Activated naive CD4-positive, alpha-beta T cell treated with anti-CD3 and anti-CD28 coated beads, Interleukin-2, amount 50 U/mL, for 72 hours (primary cell): ENCODE measurements around the gene SLC22A1. TPM values are rescaled to one million over a fixed set of nuclear protein-coding genes. Genes with fewer than 3 reads are reported as not detected.
A peak's percentile ranks its signal among the peaks of the same experiment; 100 is the strongest.

Experiments
- ATAC-seq, 2 donors: fragments of 150-1000 bp; cut with Tn5 transposase; 2 replicates each; pipeline ENCODE4 v1.10.0; 2021; ENCODE audit warnings: mild to moderate bottlenecking in 2 of 2, moderate library complexity in 2 of 2
- DNase-seq, 2 donors: peaks; one replicate each; pipeline ENCODE4 v3.0.0; 2021 to 2022; ENCODE audit warnings: low spot score in 2 of 2
- H3K27ac Mint-ChIP-seq, 2 donors: one replicate each; pipeline ENCODE4 v1.8.0; 2022; ENCODE audit warnings: mild to moderate bottlenecking in 2 of 2, mixed read lengths in 2 of 2
- H3K36me3 Mint-ChIP-seq, 2 donors: one replicate each; pipeline ENCODE4 v1.8.0; 2022; ENCODE audit warnings: mixed read lengths in 2 of 2
- H3K9me3 Mint-ChIP-seq, 2 donors: one replicate each; pipeline ENCODE4 v1.8.0; 2022; ENCODE audit warnings: mixed read lengths in 2 of 2
- total RNA-seq, 2 donors: library from RNA; stranded (reverse); gene quantifications; one replicate each; pipeline ENCODE4 v1.2.3, GENCODE V29; 2022

Gene SLC22A1
- 1 to 10 TPM in 1 of 2 donors, not detected in 1; 1.2 TPM for total RNA-seq

DNA sequence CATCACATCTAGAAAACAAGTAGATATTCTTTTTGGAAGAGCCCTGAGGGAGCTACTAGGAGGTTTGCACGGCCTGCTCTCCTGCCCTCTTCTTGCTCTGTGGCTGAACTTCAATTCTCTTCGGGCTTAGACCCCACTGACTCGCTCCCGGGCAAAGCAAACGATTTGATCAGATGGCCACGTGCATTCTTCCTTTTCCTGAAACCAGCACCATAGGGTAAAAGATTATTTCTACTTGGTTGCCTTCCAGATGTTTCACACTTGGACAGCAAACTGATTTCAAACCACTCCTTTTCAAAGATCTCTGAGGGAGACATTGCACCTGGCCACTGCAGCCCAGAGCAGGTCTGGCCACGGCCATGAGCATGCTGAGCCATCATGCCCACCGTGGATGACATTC is at the start of gene SLC22A1:
SLC22A1 (plus strand) TSS at position 258 of the 400 bp plus-strand sequence; CDS start at position 379, 121 bp downstream.
- Mint-ChIP-seq H3K9me3 (peaks cover 4 to 5% of the 10 kb centered on the region in 2 donors), H3K36me3 (peaks cover 5 to 8% of the 10 kb centered on the region in 2 donors), H3K27ac (peak within 1 kb of the TSS in 1 of 2 donors; percentile 36)
- ATAC-seq (no peak), DNase-seq (no peak)

- no peak for DNase-seq
- Mint-ChIP-seq H3K9me3 (no peaks in the 10 kb centered on the region), H3K27ac (no peak overlapping the region), H3K36me3 (peaks cover 34 to 44% of the 10 kb centered on the region in 2 donors)
- ATAC-seq, result no peak
Measured at GRCh38 chr6:160073272-160073671, 48.3 kb upstream of the SLC22A1 start.

- no peaks in the 10 kb centered on the region for H3K9me3 Mint-ChIP-seq
- DNase-seq (no peak), ATAC-seq (peak in 1 of 2 donors; percentile 75)
- peaks cover 26 to 31% of the 10 kb centered on the region in 2 donors for H3K36me3 Mint-ChIP-seq
- H3K27ac Mint-ChIP-seq, result peak overlapping the region; percentile 23 to 26
Measured at GRCh38 chr6:160076009-160076408, 45.6 kb upstream of the SLC22A1 start.

- ATAC-seq (no peak), DNase-seq (no peak)
- peaks cover 25 to 26% of the 10 kb centered on the region in 2 donors for H3K36me3 Mint-ChIP-seq
- peak overlapping the region; percentile 7 to 23 for H3K27ac Mint-ChIP-seq
- no peaks in the 10 kb centered on the region for H3K9me3 Mint-ChIP-seq
Measured at GRCh38 chr6:160077024-160077423, 44.6 kb upstream of the SLC22A1 start.

- H3K27ac Mint-ChIP-seq, result no peak overlapping the region
- ATAC-seq (no peak), DNase-seq (no peak)
- peaks cover 23 to 25% of the 10 kb centered on the region in 2 donors for H3K36me3 Mint-ChIP-seq
- no peaks in the 10 kb centered on the region for H3K9me3 Mint-ChIP-seq
Measured at GRCh38 chr6:160077526-160077925, 44.1 kb upstream of the SLC22A1 start.

DNA sequence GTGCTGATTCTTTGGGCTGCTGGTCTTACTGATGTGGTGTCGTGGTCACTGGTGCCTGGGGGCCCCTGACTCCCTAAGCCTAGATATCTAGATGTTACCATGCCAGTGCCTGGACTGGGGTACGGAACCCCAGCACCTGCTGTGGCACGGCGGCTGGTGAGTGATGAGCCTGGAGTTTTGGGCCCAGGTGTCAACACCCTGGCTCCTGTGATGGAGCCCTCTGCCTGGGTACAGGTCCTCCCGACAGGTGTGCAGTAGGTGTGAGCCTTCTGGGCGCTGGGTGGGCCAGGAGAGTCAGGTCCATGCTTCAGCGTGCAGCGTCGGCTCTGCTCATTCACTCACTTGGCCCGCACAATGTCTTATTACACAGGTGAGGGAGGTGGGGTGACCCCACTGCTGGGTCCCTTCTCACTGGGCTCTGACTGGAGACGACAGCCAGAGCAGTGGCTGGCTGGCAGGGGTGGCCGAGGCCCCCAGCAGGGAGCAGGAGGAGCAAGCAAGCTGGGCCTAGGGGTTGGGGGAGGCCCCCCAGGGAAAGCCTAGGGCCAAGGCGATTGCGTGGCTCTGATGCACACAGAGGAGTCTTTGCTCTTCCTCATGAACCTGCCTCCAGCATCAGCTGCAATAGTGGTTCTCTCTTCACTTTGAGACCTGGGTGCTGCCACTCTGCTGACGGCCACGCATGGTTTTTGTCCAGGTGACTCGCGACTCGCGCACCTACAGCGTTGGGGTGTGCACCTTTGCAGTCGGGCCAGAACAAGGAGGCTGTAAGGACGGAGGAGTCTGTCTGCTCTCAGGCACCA is 42.5 kb upstream of the SLC22A1 start:
- peaks cover 12 to 13% of the 10 kb centered on the region in 2 donors for H3K36me3 Mint-ChIP-seq

GRCh38 chr6:160079686-160080043 is 42.0 kb upstream of the SLC22A1 start:
- Mint-ChIP-seq H3K9me3 (no peaks in the 10 kb centered on the region), H3K36me3 (peaks cover 12 to 13% of the 10 kb centered on the region in 2 donors), H3K27ac (no peak overlapping the region)
- ATAC-seq (no peak), DNase-seq (no peak)

More for the DNA sequence above, 42.5 kb upstream of the SLC22A1 start:
- no peak for DNase-seq
- no peak for ATAC-seq
- peak overlapping the region in 1 of 2 donors; percentile 19 for H3K27ac Mint-ChIP-seq
- no peaks in the 10 kb centered on the region for H3K9me3 Mint-ChIP-seq

DNA sequence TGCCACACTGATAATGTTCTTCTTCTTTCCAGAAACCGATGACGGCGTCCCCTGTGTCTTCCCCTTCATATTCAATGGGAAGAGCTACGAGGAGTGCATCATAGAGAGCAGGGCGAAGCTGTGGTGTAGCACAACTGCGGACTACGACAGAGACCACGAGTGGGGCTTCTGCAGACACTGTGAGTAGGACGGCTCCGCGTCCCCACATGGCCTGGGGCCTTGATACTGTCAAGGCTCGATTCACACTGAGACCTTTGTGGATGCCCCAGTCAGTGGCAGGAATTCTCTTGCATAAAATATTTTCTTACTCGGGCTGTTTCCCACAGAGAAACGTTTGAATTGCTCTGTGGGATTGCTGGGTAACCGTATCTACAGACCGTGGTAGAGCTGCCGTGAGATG is 41.5 kb upstream of the SLC22A1 start:
- Mint-ChIP-seq H3K27ac (no peak overlapping the region), H3K9me3 (no peaks in the 10 kb centered on the region), H3K36me3 (peaks cover 12 to 16% of the 10 kb centered on the region in 2 donors)
- DNase-seq (no peak), ATAC-seq (no peak)

DNA sequence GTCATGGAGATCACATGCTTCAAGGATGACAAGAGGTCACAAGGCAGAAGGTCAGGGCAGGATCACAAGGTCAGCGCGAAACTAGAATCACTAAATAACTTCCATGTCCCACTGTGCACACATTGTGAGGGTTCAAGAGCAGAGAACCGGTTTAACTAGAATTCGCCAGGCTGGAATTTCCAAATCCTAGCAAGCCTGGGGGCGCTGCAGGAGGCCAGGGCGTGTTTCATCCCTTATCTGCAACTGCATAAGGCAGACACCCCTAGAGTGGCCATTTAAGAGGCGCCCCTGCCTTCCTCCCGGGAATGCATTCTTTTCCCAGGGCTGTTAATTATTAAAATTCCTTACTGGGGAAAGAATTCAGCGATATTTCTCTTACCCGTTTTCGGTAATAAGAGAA is 40.2 kb upstream of the SLC22A1 start:
- no peaks in the 10 kb centered on the region for H3K9me3 Mint-ChIP-seq
- H3K36me3 Mint-ChIP-seq, result peaks cover 12 to 27% of the 10 kb centered on the region in 2 donors
- no peak for DNase-seq
- ATAC-seq, result no peak
- H3K27ac Mint-ChIP-seq, result peak overlapping the region; percentile 16 to 33

DNA sequence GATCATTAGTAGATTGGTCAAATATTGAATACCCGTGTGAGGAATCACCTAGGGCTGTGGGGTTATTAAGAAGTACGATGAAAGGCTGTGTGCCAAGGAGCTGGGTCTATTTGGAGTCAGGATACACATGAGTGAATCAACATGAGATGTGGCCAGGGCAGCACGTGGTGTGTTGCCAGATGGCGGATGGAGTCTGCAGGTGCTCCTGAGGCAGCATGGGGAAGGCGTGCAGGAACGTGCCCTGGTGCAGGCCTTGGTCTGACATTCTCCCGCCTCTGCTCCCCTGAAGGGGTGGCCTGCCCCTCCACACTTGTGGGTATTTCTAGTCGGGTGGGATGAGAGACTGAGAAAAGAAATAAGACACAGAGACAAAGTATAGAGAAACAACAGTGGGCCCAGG is 39.0 kb upstream of the SLC22A1 start:
- DNase-seq, result no peak
- ATAC-seq, result no peak
- H3K27ac Mint-ChIP-seq, result peak overlapping the region; percentile 17 to 89
- peaks cover 12 to 24% of the 10 kb centered on the region in 2 donors for H3K36me3 Mint-ChIP-seq
- no peaks in the 10 kb centered on the region for H3K9me3 Mint-ChIP-seq

DNA sequence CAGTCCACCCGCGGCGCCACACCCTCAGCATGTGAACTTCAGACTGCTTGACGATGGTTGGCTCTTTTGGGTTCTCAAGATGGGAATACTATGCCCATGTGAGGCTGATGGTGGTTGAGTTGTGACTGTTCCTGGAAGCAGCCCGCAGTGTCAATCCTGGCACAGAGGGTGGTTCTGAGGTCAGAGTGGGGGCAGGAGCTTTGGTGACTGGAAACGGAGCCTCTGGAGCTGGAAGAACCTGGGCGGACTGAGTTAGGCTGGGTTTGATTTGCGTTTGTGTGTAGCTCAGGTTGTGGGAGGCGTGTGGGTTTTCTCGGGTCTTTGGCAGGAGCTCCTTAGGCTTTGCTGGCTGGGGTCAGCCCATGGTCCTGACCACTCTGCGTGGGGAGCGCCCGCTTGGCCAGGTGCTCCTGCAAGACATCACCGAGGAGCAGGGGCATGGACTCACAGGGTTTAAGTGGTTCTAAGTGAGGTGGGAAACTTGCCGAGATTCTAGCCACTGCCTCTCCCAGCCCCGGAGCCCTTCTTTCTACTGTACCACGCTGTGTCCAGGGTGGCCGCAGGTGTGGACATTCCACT is 37.3 kb upstream of the SLC22A1 start:
- peak in 1 of 2 donors; percentile 7 for ATAC-seq
- peaks cover 17 to 24% of the 10 kb centered on the region in 2 donors for H3K36me3 Mint-ChIP-seq
- peak overlapping the region in 1 of 2 donors; percentile 72 for H3K27ac Mint-ChIP-seq

GRCh38 chr6:160085226-160085625 is 36.4 kb upstream of the SLC22A1 start:
- ATAC-seq, result no peak

More for the DNA sequence above, 37.3 kb upstream of the SLC22A1 start:
- H3K9me3 Mint-ChIP-seq, result no peaks in the 10 kb centered on the region
- DNase-seq, result no peak

DNA sequence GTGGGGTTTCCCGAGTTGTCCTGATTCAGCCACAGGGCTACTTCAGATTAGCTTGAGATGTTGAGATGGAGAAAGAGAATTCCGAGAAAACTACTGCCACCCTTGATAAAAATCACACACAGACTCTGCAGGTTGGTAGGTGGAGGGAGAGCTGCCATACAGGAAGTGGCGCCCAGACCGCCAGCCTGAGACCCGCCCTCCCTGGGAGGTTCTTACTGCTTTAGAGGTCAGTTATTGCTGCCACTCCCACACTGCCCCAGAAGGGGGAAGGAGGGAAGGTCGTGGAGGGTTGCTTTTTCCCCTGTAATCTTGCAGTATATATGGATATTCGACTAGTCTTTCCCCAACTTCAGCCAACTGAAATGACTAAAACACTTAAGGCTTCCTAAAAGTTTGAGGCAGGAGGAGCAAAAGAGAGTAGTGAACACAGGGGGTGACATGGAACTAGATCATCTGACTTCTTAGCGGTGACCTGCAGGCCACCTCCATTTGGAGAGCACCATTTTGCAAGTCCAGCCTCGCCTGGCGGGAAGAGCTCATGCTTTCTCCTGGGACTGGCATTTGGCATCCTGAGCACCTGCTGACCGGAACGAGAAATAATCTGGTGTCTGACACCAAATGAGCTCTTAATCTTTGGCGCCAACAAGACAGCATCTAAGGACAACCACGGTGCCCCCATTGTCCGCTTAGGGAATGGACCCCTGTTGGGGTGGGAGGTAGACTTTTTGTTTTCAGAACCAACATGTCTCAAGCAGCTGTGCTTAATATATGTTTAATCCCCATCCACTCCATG is 35.7 kb upstream of the SLC22A1 start:
- Mint-ChIP-seq H3K9me3 (no peaks in the 10 kb centered on the region), H3K27ac (peak overlapping the region in 1 of 2 donors; percentile 83), H3K36me3 (peaks cover 15 to 24% of the 10 kb centered on the region in 2 donors)
- DNase-seq, result no peak
- ATAC-seq, result no peak

More at GRCh38 chr6:160085226-160085625, 36.4 kb upstream of the SLC22A1 start:
- Mint-ChIP-seq H3K9me3 (no peaks in the 10 kb centered on the region), H3K27ac (peak overlapping the region in 1 of 2 donors; percentile 53), H3K36me3 (peaks cover 19 to 24% of the 10 kb centered on the region in 2 donors)
- no peak for DNase-seq

- no peak for DNase-seq
- no peak for ATAC-seq
- Mint-ChIP-seq H3K27ac (peak overlapping the region in 1 of 2 donors; percentile 41), H3K36me3 (peaks cover 15 to 24% of the 10 kb centered on the region in 2 donors), H3K9me3 (no peaks in the 10 kb centered on the region)
Measured at GRCh38 chr6:160086754-160087153, 34.9 kb upstream of the SLC22A1 start.

DNA sequence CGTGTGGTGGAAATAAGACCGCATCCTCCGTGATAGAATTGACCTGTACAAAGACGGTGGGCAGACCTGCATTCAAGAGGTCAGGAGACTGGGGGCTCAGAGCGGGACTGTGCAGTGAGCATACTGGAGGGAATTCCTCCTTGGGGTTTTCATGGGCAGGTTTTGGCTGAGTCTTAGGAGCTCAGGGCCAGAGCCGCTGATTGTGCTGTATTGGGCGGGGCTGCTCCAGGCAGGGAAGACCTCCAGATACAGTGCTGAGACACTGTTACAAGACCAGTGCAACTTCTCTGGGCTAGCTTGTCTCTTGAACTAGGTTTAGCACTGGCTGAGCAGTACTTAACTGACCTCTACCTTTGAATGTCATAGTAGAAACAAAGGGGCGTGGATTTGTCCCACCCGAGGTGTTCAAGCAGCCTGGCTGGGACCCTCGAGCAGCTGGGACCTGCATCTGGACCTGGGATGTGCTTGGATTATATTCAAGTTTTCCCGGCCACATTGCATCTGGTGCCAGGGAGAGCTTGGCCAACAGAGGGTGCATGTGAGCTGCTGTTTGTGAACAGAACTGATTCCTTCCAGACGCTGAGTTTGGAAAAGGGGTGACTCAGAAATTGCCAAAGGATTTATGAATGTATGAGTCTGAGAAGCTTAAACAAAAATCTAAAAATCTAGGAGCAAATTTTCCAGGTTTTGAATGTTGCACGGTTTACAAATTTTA is 33.4 kb upstream of the SLC22A1 start:
- peak overlapping the region; percentile 25 to 41 for H3K27ac Mint-ChIP-seq
- ATAC-seq (no peak), DNase-seq (no peak)
- no peaks in the 10 kb centered on the region for H3K9me3 Mint-ChIP-seq
- H3K36me3 Mint-ChIP-seq, result peaks cover 19 to 24% of the 10 kb centered on the region in 2 donors
